ENCODE measurements around the gene CLEC3B.

- TF ChIP-seq POLR2A (IDR thresholded peaks at IDR 0.05; ENCODE audit: low read depth, low read length) (no peak), CTCF (IDR thresholded peaks at IDR 0.05; ENCODE audit: extremely low read depth in 1 of 2, insufficient read depth in 1 of 2, low read depth in 1 of 2, low read length in 2 of 2) (no peak)
Observed at GRCh38 chr3:45003859-45004258, 22.2 kb upstream of the CLEC3B start.
